ENCODE measurements around the gene MINDY1.

The MINDY1 gene

GRCh38 chr1:150963321-150964163 is 43.2 kb downstream of the MINDY1 start:
- no peak for DNase-seq

GRCh38 chr1:150961756-150962155 is 44.9 kb downstream of the MINDY1 start:
- no peak for DNase-seq

- no peak for DNase-seq
Measured at GRCh38 chr1:150960646-150961045, 46.1 kb downstream of the MINDY1 start.

GRCh38 chr1:150957666-150958065 is 49.0 kb downstream of the MINDY1 start:
- DNase-seq: no peak

GRCh38 chr1:150955280-150955679 is 51.4 kb downstream of the MINDY1 start:
- DNase-seq: no peak

- no peak for DNase-seq
Measured at GRCh38 chr1:150954708-150955107, 52.0 kb downstream of the MINDY1 start.
